GM18873 (cell line): ENCODE measurements around the gene PRKD2.
"Not testable (repeated sequence)": the region's sequence is repeated elsewhere in the genome, so short reads cannot be mapped to it uniquely, and the experiment has no call there.

Experiments used
- ATAC-seq: cut with Tn5 transposase; IDR thresholded peaks from one replicate; pipeline ENCODE4 v1.9.1; 2021; ENCODE audit warnings: mild to moderate bottlenecking, moderate library complexity, moderate number of reproducible peaks; ENCODE audit not compliant: unreplicated experiment, low FRiP score

The PRKD2 gene

DNA sequence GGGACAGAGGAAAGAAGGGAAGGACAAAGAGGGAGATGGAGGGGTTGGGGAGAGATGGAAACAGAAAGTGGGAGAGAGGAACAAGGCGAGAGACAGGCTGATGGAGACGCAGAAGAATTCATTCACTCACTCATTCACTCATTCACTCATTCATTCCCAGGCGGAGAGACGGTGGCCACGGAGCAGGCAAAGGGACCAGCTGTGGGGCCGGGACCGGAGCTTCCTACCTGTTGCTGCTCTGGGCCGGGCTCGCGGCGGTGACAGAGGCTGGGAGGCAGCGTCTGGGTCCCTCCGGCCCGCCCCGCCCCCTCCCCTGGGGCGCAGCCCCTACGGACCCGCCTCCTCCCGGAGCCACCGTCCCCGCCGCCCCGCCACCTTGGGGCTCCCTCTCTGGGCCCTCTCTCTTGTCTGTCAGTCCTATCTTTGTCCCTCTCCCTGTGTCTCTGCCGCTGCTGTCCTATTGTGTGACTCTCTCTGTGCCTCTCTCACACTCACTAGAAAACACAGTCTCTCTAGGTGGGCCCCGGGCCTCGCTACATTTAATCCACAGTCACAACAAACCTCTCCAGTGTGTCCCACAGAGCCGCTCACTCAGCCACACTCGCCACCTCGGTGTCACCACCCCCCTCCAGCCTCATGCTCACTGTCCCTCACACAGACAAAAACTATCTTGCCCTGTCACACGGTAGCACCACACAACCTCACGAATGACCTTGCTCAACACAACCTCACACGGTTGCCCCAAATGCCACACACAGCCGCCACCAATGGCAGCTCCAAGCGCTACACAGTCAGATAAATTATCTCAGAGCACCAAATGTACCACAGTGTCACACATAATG lies 80.8 kb downstream of the PRKD2 start, which contains the start of gene GNG8:
GNG8 (minus strand) TSS at position 283 of the 842 bp plus-strand sequence. CDS start 1,520 bp downstream, outside the sequence.
- ATAC-seq, result no peak

DNA sequence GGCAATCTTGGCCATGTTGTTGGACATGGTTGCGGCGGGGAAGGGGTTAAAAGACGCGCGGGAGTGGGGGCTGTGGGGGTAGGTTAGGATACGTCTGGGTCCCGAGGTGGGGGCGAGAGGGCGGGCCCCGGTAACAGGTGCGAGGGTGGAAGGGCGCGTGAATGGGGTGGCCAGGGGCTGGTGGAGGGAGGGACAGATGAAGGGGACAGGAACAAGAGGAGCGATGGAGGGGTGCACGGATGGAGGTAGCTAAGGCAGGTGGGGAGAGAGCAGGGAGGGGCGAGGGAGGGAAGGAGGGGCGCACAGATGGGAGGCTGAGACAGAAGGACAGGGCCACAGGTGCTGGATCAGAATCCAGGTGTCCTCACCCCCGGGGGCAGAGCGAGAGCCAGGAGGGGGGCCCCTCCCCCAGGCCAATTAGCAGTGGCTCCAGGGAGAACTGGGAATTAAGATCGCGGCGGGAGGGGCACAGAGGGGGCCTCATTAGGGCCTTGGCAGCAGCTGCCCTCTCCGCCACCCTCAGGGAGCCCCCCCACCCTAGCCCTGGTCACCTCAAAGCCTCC lies 82.2 kb downstream of the PRKD2 start:
- no peak for ATAC-seq

- ATAC-seq, result no peak
These were observed 82.8 kb downstream of the PRKD2 start for GRCh38 chr19:46634045-46634655.

DNA sequence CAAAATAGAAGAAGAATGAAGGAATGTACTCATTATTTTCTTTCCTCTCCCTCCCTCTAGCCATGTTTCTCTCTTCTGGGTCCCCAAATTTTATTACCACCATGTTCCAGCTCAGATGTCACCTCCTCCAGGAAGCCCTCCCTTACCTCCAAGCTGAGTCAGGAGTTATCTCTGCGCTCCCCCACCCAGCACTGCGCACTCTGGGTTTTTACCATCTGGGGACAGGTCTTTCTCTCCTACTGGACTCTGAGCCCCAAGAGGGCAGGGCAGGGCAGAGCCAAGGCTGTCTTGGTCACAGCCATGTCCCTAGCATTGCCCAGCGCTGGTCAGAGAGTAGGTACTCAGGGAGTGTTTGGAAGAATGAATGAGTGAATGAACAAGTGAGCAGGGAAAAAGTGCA lies 83.8 kb downstream of the PRKD2 start:
- ATAC-seq, result no peak

- no peak for ATAC-seq
These were observed 85.4 kb downstream of the PRKD2 start for GRCh38 chr19:46631481-46631880.

DNA sequence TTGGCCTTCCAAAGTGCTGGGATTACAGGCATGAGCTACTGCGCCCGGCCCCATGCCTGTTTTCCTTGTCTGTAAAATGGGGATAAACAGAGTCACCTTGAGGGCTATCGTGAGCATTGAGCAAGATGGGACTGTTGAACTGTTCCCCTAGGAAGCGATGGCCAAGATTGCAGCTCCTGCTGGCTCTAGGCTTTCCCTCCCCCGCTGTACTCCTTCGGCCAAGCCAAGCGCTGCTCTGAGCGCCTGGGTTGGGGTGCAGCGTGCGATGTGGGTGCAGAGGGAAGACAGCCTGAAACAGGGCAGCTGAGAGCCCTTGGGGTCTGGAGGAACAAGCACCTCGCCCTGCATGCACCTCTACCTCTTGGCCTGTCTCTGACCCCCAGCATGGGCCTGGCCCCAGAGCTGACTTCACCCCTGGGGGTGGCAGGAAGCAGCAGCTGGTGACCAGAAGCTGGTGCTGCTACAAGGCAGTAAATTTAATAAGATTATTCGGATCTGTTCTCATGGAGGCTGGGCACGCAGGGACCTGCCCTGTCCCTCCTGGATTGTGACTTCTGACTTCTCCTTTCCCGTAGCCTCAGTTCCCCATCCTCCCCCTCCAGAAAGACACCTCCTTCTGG lies 86.2 kb downstream of the PRKD2 start:
- no peak for ATAC-seq

DNA sequence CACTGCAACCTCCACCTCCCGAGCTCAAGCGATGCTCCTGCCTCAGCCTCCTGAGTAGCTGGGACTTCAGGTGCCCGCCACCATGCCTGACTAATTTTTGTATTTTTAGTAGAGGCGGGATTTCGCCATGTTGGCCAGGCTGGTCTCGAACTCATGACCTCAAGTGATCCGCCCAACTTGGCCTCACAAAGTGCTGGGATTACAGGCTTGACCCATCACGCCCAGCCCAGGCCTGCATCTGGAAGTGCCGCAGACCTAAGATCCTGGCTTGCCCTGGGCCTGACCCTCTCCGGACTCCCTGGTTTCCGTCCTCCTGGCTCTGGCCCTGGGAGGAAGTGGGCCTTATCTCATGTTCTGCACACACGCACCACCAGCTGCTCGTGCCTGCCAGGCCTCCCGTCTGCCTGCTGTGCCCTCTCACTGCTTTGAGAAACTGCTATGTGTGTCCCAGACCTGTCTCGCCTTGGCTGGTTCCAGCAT lies 87.3 kb downstream of the PRKD2 start:
- ATAC-seq, result no peak

- ATAC-seq, result not testable (repeated sequence)
These were observed 87.9 kb downstream of the PRKD2 start for GRCh38 chr19:46628970-46629369.

DNA sequence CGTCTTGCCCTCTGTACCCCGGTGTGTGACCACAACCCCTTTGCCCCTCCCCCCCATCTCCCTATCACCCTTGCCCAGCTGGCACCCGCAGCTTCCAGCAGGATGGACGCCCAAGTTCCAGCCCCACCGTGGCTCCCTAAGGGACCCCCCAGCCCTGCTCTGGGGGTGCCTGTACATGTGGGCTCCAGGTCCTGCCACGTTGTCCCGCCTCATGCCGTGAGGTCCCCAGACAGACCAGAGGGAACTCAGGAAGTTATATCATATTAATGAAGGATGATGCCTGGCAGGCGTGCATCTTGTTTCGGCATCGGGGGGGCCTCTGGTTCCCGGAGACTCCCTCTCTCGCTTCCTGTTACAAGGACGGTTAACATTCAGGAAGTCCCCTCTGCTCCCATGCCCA lies 90.5 kb downstream of the PRKD2 start:
- no peak for ATAC-seq

DNA sequence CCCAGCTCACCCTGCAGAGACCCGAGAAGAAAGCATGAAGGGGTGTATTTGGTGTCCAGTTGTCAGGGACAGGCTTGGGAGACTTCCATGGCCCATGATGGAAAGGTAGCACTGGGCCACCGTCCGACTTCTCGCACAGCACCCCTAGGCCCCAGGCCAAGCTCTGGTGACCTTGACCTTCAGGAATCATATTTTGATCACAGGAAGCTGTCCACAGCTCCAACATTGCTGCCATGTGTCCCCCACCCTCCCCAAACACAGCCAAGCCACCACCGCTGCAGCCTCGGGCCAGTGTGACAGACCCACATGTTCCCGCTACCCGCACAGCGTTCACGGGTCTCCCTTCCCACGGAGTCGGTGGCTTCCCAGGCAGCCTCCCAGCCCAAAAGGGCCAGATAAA lies 91.2 kb downstream of the PRKD2 start:
- no peak for ATAC-seq

GRCh38 chr19:46624958-46625661 lies 91.8 kb downstream of the PRKD2 start, which contains the start of gene PTGIR:
PTGIR (minus strand) TSS chr19:46625089; CDS start chr19:46624225, 864 bp downstream.
- ATAC-seq, result no peak
